Measurements from ENCODE around the gene PLEKHG2. TPM values are rescaled to one million over a fixed set of nuclear protein-coding genes. Genes with fewer than 3 reads are reported as not detected.

The PLEKHG2 gene
- total and polyA plus RNA-seq, 2 donors, result 28.9 to 30.5 TPM

- Histone ChIP-seq H3K4me1 (ENCODE audit: insufficient read depth) (no peaks in the 10 kb centered on the region), H3K36me3 (ENCODE audit: insufficient read depth) (peaks cover 11% of the 10 kb centered on the region), H3K4me3 (ENCODE audit: low read depth, low read length) (peak within 1 kb of the TSS; percentile 60), H3K27ac (ENCODE audit: low read depth) (peak within 1 kb of the TSS; percentile 100)
- WGBS, result 1% methylated on average over 56 of the region's 56 CpGs
- no peak for DNase-seq (ENCODE audit: extremely low spot score)
These were observed 5.6 kb upstream of the PLEKHG2 start, which contains the start of gene ZFP36 for GRCh38 chr19:39406656-39407409. TSS of gene ZFP36 (plus strand) at chr19:39406847. CDS start at chr19:39406905, 58 bp downstream.

- peak overlapping the region; percentile 60 for H3K4me3 ChIP-seq (ENCODE audit: low read depth, low read length)
- H3K27ac ChIP-seq (ENCODE audit: low read depth), result peak overlapping the region; percentile 100
- no peak for DNase-seq (ENCODE audit: extremely low spot score)
- H3K36me3 ChIP-seq (ENCODE audit: insufficient read depth), result peaks cover 11% of the 10 kb centered on the region
- H3K4me1 ChIP-seq (ENCODE audit: insufficient read depth), result no peaks in the 10 kb centered on the region
- whole genome bisulfite sequencing, result under 1% methylated on average over 14 of the region's 14 CpGs
These were observed 5.1 kb upstream of the PLEKHG2 start for GRCh38 chr19:39407410-39407659.

DNA sequence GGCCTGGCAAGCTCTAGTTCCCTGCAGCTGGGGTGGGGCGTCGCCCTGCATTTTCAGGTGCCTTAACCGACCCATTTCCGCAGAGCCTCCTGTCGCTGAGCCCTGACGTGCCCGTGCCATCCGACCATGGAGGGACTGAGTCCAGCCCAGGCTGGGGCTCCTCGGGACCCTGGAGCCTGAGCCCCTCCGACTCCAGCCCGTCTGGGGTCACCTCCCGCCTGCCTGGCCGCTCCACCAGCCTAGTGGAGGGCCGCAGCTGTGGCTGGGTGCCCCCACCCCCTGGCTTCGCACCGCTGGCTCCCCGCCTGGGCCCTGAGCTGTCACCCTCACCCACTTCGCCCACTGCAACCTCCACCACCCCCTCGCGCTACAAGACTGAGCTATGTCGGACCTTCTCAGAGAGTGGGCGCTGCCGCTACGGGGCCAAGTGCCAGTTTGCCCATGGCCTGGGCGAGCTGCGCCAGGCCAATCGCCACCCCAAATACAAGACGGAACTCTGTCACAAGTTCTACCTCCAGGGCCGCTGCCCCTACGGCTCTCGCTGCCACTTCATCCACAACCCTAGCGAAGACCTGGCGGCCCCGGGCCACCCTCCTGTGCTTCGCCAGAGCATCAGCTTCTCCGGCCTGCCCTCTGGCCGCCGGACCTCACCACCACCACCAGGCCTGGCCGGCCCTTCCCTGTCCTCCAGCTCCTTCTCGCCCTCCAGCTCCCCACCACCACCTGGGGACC lies 4.6 kb upstream of the PLEKHG2 start:
- Histone ChIP-seq H3K4me1 (ENCODE audit: insufficient read depth) (no peaks in the 10 kb centered on the region), H3K27ac (ENCODE audit: low read depth) (peak overlapping the region; percentile 100), H3K36me3 (ENCODE audit: insufficient read depth) (peaks cover 11% of the 10 kb centered on the region), H3K4me3 (ENCODE audit: low read depth, low read length) (peak overlapping the region; percentile 60)
- WGBS, result 17% methylated on average over 40 of the region's 40 CpGs
- DNase-seq (ENCODE audit: extremely low spot score), result no peak

- Histone ChIP-seq H3K4me3 (ENCODE audit: low read depth, low read length) (peak overlapping the region; percentile 60), H3K27ac (ENCODE audit: low read depth) (peak overlapping the region; percentile 100), H3K4me1 (ENCODE audit: insufficient read depth) (no peaks in the 10 kb centered on the region), H3K36me3 (ENCODE audit: insufficient read depth) (peaks cover 11% of the 10 kb centered on the region)
- no peak for DNase-seq (ENCODE audit: extremely low spot score)
- WGBS, result 18% methylated on average over 20 of the region's 20 CpGs
These were observed 3.9 kb upstream of the PLEKHG2 start for GRCh38 chr19:39408392-39409207.

GRCh38 chr19:39409208-39410016 lies 3.1 kb upstream of the PLEKHG2 start:
- Histone ChIP-seq H3K36me3 (ENCODE audit: insufficient read depth) (peaks cover 11% of the 10 kb centered on the region), H3K4me1 (ENCODE audit: insufficient read depth) (no peaks in the 10 kb centered on the region), H3K27ac (ENCODE audit: low read depth) (peak overlapping the region; percentile 100), H3K4me3 (ENCODE audit: low read depth, low read length) (peak overlapping the region; percentile 60)
- 2% methylated on average over 52 of the region's 52 CpGs for WGBS
- DNase-seq (ENCODE audit: extremely low spot score), result no peak

DNA sequence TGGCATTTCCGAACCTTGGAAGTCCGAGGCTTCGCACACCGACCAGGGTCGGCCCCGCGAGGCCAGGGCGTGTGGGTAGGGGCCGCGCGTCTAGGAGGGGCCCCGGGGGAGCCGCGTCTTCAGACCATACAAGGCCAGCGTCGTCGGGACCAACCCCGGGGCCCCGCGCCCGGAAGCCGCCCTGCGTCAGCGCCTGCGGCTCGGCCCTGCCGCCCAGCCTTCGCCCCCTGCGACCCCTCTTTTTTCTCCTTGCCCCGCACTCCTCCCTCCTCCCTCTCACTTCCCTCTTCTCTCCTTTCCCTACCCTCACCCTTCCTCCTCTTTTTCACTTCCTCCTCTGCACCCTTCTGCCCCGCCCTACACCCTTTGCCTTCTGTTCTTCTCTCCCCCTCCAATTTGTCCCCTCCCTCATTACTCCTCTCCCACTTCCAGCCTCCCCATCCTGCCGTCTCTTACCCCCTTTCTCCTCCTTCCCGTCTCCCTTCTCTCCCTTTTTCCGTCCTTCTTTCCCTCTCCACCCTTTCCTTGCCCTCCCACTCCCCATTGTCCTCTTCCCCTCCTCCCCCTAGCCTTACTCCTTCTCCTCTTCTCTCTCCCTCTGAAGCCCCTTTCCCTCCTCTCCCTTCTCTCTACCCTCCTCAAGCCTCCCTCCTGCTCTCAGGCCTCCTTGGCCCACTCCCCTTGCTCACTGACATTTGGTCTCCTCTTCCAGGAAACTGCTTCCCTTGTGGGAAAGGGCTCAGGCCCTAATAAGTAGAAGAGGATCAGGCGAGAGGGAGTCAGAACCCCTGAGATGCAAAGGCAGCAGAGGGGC lies 2.2 kb upstream of the PLEKHG2 start:
- peak overlapping the region; percentile 52 for H3K4me3 ChIP-seq (ENCODE audit: low read depth, low read length)
- DNase-seq (ENCODE audit: extremely low spot score), result no peak
- H3K27ac ChIP-seq (ENCODE audit: low read depth), result peak overlapping the region; percentile 100
- WGBS, result 2% methylated on average over 35 of the region's 35 CpGs
- H3K4me1 ChIP-seq (ENCODE audit: insufficient read depth), result no peaks in the 10 kb centered on the region
- H3K36me3 ChIP-seq (ENCODE audit: insufficient read depth), result peaks cover 11% of the 10 kb centered on the region

GRCh38 chr19:39410831-39411080 lies 1.7 kb upstream of the PLEKHG2 start:
- H3K36me3 ChIP-seq (ENCODE audit: insufficient read depth), result peaks cover 11% of the 10 kb centered on the region
- peak overlapping the region; percentile 100 for H3K27ac ChIP-seq (ENCODE audit: low read depth)
- no peak for DNase-seq (ENCODE audit: extremely low spot score)
- 41% methylated on average over 1 of the region's 1 CpG for WGBS
- H3K4me3 ChIP-seq (ENCODE audit: low read depth, low read length), result no peak overlapping the region
- no peaks in the 10 kb centered on the region for H3K4me1 ChIP-seq (ENCODE audit: insufficient read depth)

DNA sequence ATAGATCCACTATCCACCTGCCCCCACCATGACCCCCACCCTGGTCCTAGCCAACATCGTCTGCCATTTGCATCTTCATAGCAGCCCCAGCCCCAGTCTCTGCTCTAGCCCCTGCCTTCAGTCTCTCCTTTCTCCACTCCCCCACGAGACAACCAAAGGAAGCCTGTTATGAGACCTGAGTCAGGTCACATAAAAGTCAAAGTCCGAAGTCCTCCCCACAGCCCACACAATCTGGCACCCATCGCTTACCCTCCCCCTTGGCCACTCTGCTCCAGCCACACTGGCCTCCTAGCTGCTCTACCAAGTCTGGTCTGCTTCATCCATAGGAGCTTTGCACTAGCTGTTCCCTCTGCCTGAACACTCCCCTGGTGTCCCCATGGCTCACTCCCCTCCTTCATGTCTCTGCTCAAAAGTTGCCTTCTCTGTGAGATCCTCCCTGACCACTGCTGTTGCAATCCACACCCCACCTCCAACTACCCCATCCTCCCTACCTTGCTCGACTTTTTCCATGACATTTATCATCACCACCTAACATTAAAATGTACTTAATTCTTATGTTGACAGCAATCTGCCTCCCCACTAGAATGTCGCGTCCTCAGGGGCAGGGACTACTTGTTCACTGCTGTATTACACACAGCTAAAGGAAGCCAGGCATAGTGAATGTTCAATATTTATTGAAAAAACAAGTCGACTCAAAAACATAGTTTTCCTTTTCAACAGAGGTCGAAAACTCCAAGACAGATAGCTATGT lies 1.2 kb upstream of the PLEKHG2 start:
- H3K27ac ChIP-seq (ENCODE audit: low read depth), result peak overlapping the region; percentile 100
- DNase-seq (ENCODE audit: extremely low spot score), result no peak
- H3K36me3 ChIP-seq (ENCODE audit: insufficient read depth), result peaks cover 11% of the 10 kb centered on the region
- no peak overlapping the region for H3K4me3 ChIP-seq (ENCODE audit: low read depth, low read length)
- no peaks in the 10 kb centered on the region for H3K4me1 ChIP-seq (ENCODE audit: insufficient read depth)
- WGBS, result 12% methylated on average over 9 of the region's 9 CpGs

DNA sequence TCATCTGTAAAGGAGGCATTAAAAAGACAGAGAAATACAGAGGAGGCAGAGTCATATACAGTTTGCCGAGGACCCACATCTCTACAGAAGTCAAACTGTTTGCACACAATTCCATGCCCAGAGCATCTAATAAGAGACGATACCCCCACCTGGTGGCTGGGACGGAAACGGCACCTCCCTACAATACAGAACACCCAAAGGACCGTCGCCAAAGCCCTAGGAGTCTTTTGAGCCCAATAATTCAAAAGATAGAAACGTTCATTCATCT lies 703 bp upstream of the PLEKHG2 start:
- H3K27ac ChIP-seq (ENCODE audit: low read depth), result no peak overlapping the region
- H3K4me3 ChIP-seq (ENCODE audit: low read depth, low read length), result no peak overlapping the region
- H3K36me3 ChIP-seq (ENCODE audit: insufficient read depth), result peaks cover 11% of the 10 kb centered on the region
- DNase-seq (ENCODE audit: extremely low spot score), result peak; percentile 87
- no peaks in the 10 kb centered on the region for H3K4me1 ChIP-seq (ENCODE audit: insufficient read depth)
- 0% methylated on average over 7 of the region's 7 CpGs for WGBS

GRCh38 chr19:39412867-39413271 lies 400 bp downstream of the PLEKHG2 start:
- DNase-seq (ENCODE audit: extremely low spot score), result no peak
- peak overlapping the region; percentile 88 for H3K27ac ChIP-seq (ENCODE audit: low read depth)
- under 1% methylated on average over 24 of the region's 24 CpGs for WGBS
- H3K4me3 ChIP-seq (ENCODE audit: low read depth, low read length), result peak overlapping the region; percentile 60
- H3K4me1 ChIP-seq (ENCODE audit: insufficient read depth), result no peaks in the 10 kb centered on the region
- H3K36me3 ChIP-seq (ENCODE audit: insufficient read depth), result peaks cover 7% of the 10 kb centered on the region

GRCh38 chr19:39413272-39413910 lies 922 bp downstream of the PLEKHG2 start:
- Histone ChIP-seq H3K36me3 (ENCODE audit: insufficient read depth) (peaks cover 3% of the 10 kb centered on the region), H3K27ac (ENCODE audit: low read depth) (peak overlapping the region; percentile 88), H3K4me1 (ENCODE audit: insufficient read depth) (no peaks in the 10 kb centered on the region), H3K4me3 (ENCODE audit: low read depth, low read length) (peak overlapping the region; percentile 60)
- WGBS, result 2% methylated on average over 54 of the region's 54 CpGs
- DNase-seq (ENCODE audit: extremely low spot score), result no peak

All from urinary bladder (tissue), 4 donors.